WTC11 (cell line): ENCODE data around the gene OTOG. TPM values are rescaled to one million over a fixed set of nuclear protein-coding genes. Genes with fewer than 3 reads are reported as not detected.

Experiments used
- ATAC-seq: fragments of 200-7000 bp; cut with Tn5 transposase; 2 replicates; pipeline ENCODE4 v1.10.0; 2021; ENCODE audit warnings: mild to moderate bottlenecking, moderate library complexity
- CTCF ChIA-PET: fragments of 300-600 bp; sonication (Branson Sonifier 250); formaldehyde crosslinking; loops from one replicate; lab custom pipeline; 2021; ENCODE audit warnings: antibody characterized with exemption; lab: Charles Lee
- POLR2A ChIA-PET: fragments of 350-600 bp; sonication (Branson Sonifier 250); formaldehyde crosslinking; loops from one replicate; lab custom pipeline; 2021; ENCODE audit warnings: antibody characterized with exemption; lab: Charles Lee
- DNase-seq: peaks from one replicate; pipeline ENCODE4 v3.0.0; 2021; ENCODE audit warnings: low spot score
- H3K27ac Mint-ChIP-seq: 2 replicates; pipeline ENCODE4 v1.8.0; 2021; ENCODE audit warnings: mixed read lengths
- H3K27me3 Mint-ChIP-seq: 2 replicates; pipeline ENCODE4 v1.8.0; 2021; ENCODE audit warnings: low read depth, mild to moderate bottlenecking, moderate library complexity, mixed read lengths
- H3K36me3 Mint-ChIP-seq: 2 replicates; pipeline ENCODE4 v1.8.0; 2021; ENCODE audit warnings: mixed read lengths
- H3K4me1 Mint-ChIP-seq: 2 replicates; pipeline ENCODE4 v1.8.0; 2022; ENCODE audit warnings: mixed read lengths
- H3K4me3 Mint-ChIP-seq: 2 replicates; pipeline ENCODE4 v1.8.0; 2021; ENCODE audit warnings: mild to moderate bottlenecking, moderate library complexity, mixed read lengths
- H3K9me3 Mint-ChIP-seq: 2 replicates; pipeline ENCODE4 v1.8.0; 2021; ENCODE audit warnings: mixed read lengths
- ESRRA ChIP-seq: sonication (generic); formaldehyde crosslinking; IDR thresholded peaks from 2 replicates; pipeline ENCODE4 v1.8.1; 2022; ENCODE audit warnings: mild to moderate bottlenecking, missing genetic modification reagents, borderline replicate concordance
- HMGA2 ChIP-seq: fragments of 250-450 bp; sonication (Bioruptor Pico); IDR thresholded peaks from 2 replicates; pipeline ENCODE4 v1.4.0; 2021; ENCODE audit warnings: mild to moderate bottlenecking, moderate library complexity
- JAZF1 ChIP-seq: fragments of 250-450 bp; sonication (Bioruptor Pico); IDR thresholded peaks from 2 replicates; pipeline ENCODE4 v1.9.0; 2021; ENCODE audit warnings: moderate library complexity, mild to moderate bottlenecking, inconsistent platforms
- JUN ChIP-seq: sonication (generic); formaldehyde crosslinking; IDR thresholded peaks from 2 replicates; pipeline ENCODE4 v1.8.0; 2023; ENCODE audit warnings: mild to moderate bottlenecking, missing genetic modification reagents
- MXD4 ChIP-seq: fragments of 250-450 bp; sonication (Bioruptor Pico); IDR thresholded peaks from 2 replicates; pipeline ENCODE4 v1.8.0; 2021; ENCODE audit warnings: mild to moderate bottlenecking, moderate library complexity, borderline replicate concordance
- OVOL2 ChIP-seq: fragments of 250-450 bp; sonication (Bioruptor Pico); IDR thresholded peaks from 2 replicates; pipeline ENCODE4 v1.9.0; 2021; ENCODE audit warnings: mild to moderate bottlenecking, borderline replicate concordance
- PRRX2 ChIP-seq: fragments of 250-450 bp; sonication (Bioruptor Pico); IDR thresholded peaks from 2 replicates; pipeline ENCODE4 v1.8.0; 2021; ENCODE audit warnings: mild to moderate bottlenecking
- SOX15 ChIP-seq: fragments of 250-450 bp; sonication (Bioruptor Pico); IDR thresholded peaks from 2 replicates; pipeline ENCODE4 v1.9.0; 2021; ENCODE audit warnings: mild to moderate bottlenecking
- TCF7 ChIP-seq: sonication (generic); formaldehyde crosslinking; IDR thresholded peaks from 2 replicates; pipeline ENCODE4 v1.8.0; 2022; ENCODE audit warnings: mild to moderate bottlenecking, low read depth, missing genetic modification reagents, moderate library complexity
- total RNA-seq: library from RNA; stranded (reverse); gene quantifications from 3 replicates; pipeline ENCODE4 v1.2.3, GENCODE V29; 2021
- TF ChIP-seq, protein P1 (sequence below): sonication (generic); formaldehyde crosslinking; IDR thresholded peaks from 2 replicates; pipeline ENCODE4 v1.8.1; 2023; ENCODE audit warnings: mild to moderate bottlenecking, moderate library complexity, missing genetic modification reagents
- TF ChIP-seq, protein P2 (sequence below): fragments of 250-450 bp; sonication (Bioruptor Pico); IDR thresholded peaks from 2 replicates; pipeline ENCODE4 v1.9.0; 2021; ENCODE audit warnings: mild to moderate bottlenecking
- TF ChIP-seq, protein P3 (sequence below): sonication (generic); formaldehyde crosslinking; IDR thresholded peaks from 2 replicates; pipeline ENCODE4 v1.8.1; 2022; ENCODE audit warnings: mild to moderate bottlenecking, missing genetic modification reagents, moderate library complexity, borderline replicate concordance
- TF ChIP-seq, protein P4 (sequence below): fragments of 250-450 bp; sonication (Bioruptor Pico); IDR thresholded peaks from 2 replicates; pipeline ENCODE4 v1.9.0; 2021; ENCODE audit warnings: mild to moderate bottlenecking

Gene OTOG
- total RNA-seq, 1 experiment from 2014 or later = 1.4 TPM

DNA sequence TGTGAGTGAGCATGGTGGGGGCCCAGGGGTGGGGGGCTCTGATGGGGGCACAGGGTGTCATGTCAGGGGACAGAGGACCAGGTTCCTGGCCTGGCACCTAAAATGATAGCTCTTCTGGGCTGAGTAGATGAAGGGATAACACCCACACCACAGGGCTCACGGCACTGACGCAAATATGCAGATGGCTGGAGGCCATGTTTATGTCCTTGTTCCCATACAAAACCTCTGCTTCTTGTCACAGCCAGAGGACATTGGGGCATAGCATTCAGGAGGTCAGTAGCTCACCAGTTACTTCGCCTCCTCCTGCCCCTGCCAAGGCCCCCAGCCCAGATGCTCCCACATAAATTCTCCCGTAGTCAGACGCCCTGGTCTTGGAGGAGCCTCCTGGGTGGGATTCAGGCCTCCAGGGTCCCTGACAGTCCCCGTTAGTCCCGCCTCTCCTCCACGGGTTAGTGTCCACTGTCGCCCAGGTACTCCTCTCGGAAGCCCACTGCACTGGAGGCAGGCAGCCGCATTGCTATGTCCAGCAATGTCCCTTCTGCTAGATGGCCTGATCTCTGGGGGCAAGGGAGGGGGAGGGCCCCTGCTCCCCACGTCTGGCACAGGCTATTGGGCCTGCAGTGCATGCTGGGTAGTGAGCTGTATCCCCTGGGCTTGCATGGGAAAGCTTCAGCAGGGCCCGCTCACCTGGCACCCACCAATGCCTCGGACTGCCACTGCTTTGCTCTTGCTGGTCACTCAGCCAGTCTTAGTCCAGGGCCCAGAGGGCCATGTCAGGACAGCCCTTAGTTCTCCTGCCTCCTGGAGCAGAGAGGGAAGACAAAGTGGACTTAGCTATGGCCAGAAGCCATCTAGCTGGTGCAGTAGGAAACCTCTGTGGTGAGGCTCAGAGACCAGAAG, 96.7 kb downstream of the OTOG start:
- TF ChIP-seq SOX15 (CRISPR knock-in tag) (no peak), MXD4 (no peak), TCF7 (no peak), PRRX2 (no peak), ESRRA (CRISPR knock-in tag) (no peak), JUN (CRISPR knock-in tag) (no peak), HMGA2 (CRISPR knock-in tag) (no peak)
- TF ChIP-seq, protein P1, sequence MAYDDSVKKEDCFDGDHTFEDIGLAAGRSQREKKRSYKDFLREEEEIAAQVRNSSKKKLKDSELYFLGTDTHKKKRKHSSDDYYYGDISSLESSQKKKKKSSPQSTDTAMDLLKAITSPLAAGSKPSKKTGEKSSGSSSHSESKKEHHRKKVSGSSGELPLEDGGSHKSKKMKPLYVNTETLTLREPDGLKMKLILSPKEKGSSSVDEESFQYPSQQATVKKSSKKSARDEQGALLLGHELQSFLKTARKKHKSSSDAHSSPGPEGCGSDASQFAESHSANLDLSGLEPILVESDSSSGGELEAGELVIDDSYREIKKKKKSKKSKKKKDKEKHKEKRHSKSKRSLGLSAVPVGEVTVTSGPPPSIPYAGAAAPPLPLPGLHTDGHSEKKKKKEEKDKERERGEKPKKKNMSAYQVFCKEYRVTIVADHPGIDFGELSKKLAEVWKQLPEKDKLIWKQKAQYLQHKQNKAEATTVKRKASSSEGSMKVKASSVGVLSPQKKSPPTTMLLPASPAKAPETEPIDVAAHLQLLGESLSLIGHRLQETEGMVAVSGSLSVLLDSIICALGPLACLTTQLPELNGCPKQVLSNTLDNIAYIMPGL = no peak
- TF ChIP-seq, protein P2, sequence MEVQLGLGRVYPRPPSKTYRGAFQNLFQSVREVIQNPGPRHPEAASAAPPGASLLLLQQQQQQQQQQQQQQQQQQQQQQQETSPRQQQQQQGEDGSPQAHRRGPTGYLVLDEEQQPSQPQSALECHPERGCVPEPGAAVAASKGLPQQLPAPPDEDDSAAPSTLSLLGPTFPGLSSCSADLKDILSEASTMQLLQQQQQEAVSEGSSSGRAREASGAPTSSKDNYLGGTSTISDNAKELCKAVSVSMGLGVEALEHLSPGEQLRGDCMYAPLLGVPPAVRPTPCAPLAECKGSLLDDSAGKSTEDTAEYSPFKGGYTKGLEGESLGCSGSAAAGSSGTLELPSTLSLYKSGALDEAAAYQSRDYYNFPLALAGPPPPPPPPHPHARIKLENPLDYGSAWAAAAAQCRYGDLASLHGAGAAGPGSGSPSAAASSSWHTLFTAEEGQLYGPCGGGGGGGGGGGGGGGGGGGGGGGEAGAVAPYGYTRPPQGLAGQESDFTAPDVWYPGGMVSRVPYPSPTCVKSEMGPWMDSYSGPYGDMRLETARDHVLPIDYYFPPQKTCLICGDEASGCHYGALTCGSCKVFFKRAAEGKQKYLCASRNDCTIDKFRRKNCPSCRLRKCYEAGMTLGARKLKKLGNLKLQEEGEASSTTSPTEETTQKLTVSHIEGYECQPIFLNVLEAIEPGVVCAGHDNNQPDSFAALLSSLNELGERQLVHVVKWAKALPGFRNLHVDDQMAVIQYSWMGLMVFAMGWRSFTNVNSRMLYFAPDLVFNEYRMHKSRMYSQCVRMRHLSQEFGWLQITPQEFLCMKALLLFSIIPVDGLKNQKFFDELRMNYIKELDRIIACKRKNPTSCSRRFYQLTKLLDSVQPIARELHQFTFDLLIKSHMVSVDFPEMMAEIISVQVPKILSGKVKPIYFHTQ (CRISPR knock-in tag) = no peak
- TF ChIP-seq, protein P3, sequence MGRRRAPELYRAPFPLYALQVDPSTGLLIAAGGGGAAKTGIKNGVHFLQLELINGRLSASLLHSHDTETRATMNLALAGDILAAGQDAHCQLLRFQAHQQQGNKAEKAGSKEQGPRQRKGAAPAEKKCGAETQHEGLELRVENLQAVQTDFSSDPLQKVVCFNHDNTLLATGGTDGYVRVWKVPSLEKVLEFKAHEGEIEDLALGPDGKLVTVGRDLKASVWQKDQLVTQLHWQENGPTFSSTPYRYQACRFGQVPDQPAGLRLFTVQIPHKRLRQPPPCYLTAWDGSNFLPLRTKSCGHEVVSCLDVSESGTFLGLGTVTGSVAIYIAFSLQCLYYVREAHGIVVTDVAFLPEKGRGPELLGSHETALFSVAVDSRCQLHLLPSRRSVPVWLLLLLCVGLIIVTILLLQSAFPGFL = no peak
- POLR2A ChIA-PET = no interaction called here
- Mint-ChIP-seq H3K4me3 (no peak overlapping the region), H3K9me3 (0 out of 2 replicates have a peak, but pooled peaks cover 4% of the 10 kb centered on the region), H3K36me3 (no peaks in the 10 kb centered on the region), H3K27ac (no peak overlapping the region), H3K4me1 (peaks cover 9% of the 10 kb centered on the region; the same call in 1 of the 2 replicates), H3K27me3 (peaks cover 13% of the 10 kb centered on the region)
- DNase-seq (no peak), ATAC-seq (no peak)
- CTCF ChIA-PET = interaction anchor here (0.9 to 1.6 kb wide), 6 partner anchors 8 to 87 kb away, joined by 3 to 10 read pairs (median 4); partner anchors contain the start of gene MYOD1

DNA sequence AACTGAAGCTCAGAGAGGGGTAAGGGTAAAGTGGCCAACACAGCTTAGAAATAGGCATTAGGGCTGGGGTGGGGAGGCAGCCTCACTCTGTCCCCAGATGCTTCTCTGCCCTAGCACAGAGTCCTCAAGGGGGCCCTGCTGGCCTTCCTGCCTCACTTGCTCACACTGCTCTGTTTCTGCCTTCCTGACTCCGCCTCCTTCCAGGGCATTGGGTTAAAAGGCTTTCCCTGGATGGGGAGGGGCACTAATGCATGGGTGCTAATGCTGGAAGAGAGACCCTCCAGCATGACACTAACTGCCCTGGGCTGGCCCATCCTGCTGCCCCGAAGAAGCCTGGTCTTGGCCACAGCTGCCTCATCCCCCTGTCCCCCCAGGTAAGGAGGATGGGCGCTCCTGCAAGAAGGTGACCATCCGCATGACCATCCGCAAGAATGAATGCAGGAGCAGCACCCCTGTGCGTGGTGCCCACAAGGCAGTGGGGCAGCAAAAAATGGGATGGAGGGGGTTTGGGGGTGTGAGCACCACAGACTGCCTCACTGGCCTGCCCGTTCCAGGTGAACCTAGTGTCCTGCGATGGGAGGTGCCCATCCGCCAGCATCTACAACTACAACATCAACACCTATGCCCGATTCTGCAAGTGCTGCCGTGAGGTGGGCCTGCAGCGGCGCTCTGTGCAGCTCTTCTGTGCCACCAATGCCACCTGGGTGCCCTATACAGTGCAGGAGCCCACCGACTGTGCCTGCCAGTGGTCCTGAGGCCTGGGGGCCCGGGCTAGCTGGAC, 98.3 kb downstream of the OTOG start:
- ChIA-PET CTCF (interaction anchor here (0.8 to 1.6 kb wide), 9 partner anchors 10 to 287 kb away, joined by 3 to 10 read pairs (median 3); partner anchors contain the start of gene MYOD1), POLR2A (no interaction called here)
- Mint-ChIP-seq H3K27ac (no peak overlapping the region), H3K4me3 (no peak overlapping the region), H3K4me1 (peaks cover 22% of the 10 kb centered on the region), H3K9me3 (0 out of 2 replicates have a peak, but pooled peaks cover 4% of the 10 kb centered on the region), H3K36me3 (no peaks in the 10 kb centered on the region), H3K27me3 (peaks cover 27% of the 10 kb centered on the region)
- peak; percentile 83 for ATAC-seq
- no peak for TF ChIP-seq JAZF1 (CRISPR knock-in tag)
- TF ChIP-seq, protein P3 = no peak
- TF ChIP-seq OVOL2 = no peak
- TF ChIP-seq, protein P4, sequence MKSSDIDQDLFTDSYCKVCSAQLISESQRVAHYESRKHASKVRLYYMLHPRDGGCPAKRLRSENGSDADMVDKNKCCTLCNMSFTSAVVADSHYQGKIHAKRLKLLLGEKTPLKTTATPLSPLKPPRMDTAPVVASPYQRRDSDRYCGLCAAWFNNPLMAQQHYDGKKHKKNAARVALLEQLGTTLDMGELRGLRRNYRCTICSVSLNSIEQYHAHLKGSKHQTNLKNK (CRISPR knock-in tag) = no peak
- no peak for DNase-seq
